ENCODE results near the gene TMTC3.

- no peak for TF ChIP-seq CTCF (IDR thresholded peaks at IDR 0.05)
- TF ChIP-seq POLR2A (IDR thresholded peaks at IDR 0.05): no peak
Measured at GRCh38 chr12:88127855-88128254, 14.3 kb upstream of the TMTC3 start.
